HCT116 (cell line): ENCODE data around the gene ITM2C. TPM values are rescaled to one million over a fixed set of nuclear protein-coding genes. Genes with fewer than 3 reads are reported as not detected.

Experiments
- ATAC-seq: fragments of 200-7000 bp; cut with Tn5 transposase; 2 replicates; pipeline ENCODE4 v1.9.1; 2020; ENCODE audit warnings: mild to moderate bottlenecking, moderate library complexity
- BruUV-seq: library from RNA; stranded (reverse); fragments of 400-500 nt; replicated peaks from 2 replicates; lab custom pipeline; 2021; lab: Mats Ljungman, UMichigan
- CTCF ChIA-PET: fragments of 300-600 bp; sonication (Branson Sonifier 250); formaldehyde crosslinking; loops from one replicate; lab custom pipeline; 2021; ENCODE audit warnings: antibody characterized with exemption; lab: Charles Lee
- POLR2A ChIA-PET: fragments of 300-600, 350-600 bp; sonication (Branson Sonifier 250); formaldehyde crosslinking; loops from one replicate; lab custom pipeline; 2021; ENCODE audit warnings: antibody characterized with exemption; lab: Charles Lee
- RAD21 ChIA-PET, 2 experiments: fragments of 300-600 bp; sonication (Branson Sonifier 250); formaldehyde crosslinking; loops; one replicate each; lab custom pipeline; 2023; ENCODE audit warnings: low total read pairs in 2 of 2; ENCODE audit not compliant: uncharacterized antibody in 2 of 2, unreplicated experiment in 2 of 2, low non-redundant PET in 1 of 2; lab: Charles Lee
- DNase-seq: peaks from one replicate; pipeline ENCODE4 v3.0.0-alpha.2; 2010; ENCODE audit warnings: low read depth, low spot score
- H2AFZ ChIP-seq: fragments of 200-600 bp; shearing (Covaris generic), sonication (generic); 2 replicates; pipeline ENCODE4 v1.6.1; 2017; ENCODE audit warnings: low read depth, mixed run types, mixed read lengths, antibody characterized with exemption, low read length; ENCODE audit not compliant: poor library complexity, severe bottlenecking
- H3K27ac ChIP-seq: 2 replicates; pipeline ENCODE4 v1.5.1; 2012; ENCODE audit warnings: low read depth, low read length
- H3K27me3 ChIP-seq: fragments of 200-600 bp; sonication (generic); 2 replicates; pipeline ENCODE4 v1.6.1; 2016; ENCODE audit warnings: mixed run types, low read length, mixed read lengths; ENCODE audit not compliant: insufficient read depth
- H3K36me3 ChIP-seq, 2 experiments: fragments of 200-500 bp in 1 of 2; fragments of 200-600 bp in 1 of 2; sonication (Bioruptor generic) in 1 of 2; sonication (generic) in 1 of 2; 2 replicates each; pipeline versions ENCODE4 v1.5.1 to v1.6.1; 2014 to 2016; ENCODE audit warnings: low read length in 2 of 2, inconsistent platforms in 1 of 2, mixed read lengths in 1 of 2, mixed run types in 1 of 2; ENCODE audit not compliant: insufficient read depth in 2 of 2, control insufficient read depth in 1 of 2
- H3K4me1 ChIP-seq, 2 experiments: fragments of 200-600 bp in 1 of 2; sonication (generic) in 1 of 2; 2 replicates each; pipeline versions ENCODE4 v1.5.1 to v1.6.1; 2012 to 2017; ENCODE audit warnings: low read length in 2 of 2, inconsistent platforms in 1 of 2, mild to moderate bottlenecking in 1 of 2, mixed read lengths in 1 of 2, mixed run types in 1 of 2, moderate library complexity in 1 of 2; ENCODE audit not compliant: insufficient read depth in 2 of 2, control insufficient read depth in 1 of 2
- H3K4me2 ChIP-seq: fragments of 200-600 bp; sonication (generic); 2 replicates; pipeline ENCODE4 v1.6.1; 2017; ENCODE audit warnings: mixed run types, low read length, mixed read lengths
- H3K4me3 ChIP-seq, 2 experiments: fragments of 200-600 bp in 1 of 2; sonication (generic) in 1 of 2; replicated peaks in 1 of 2; 2 replicates each; pipeline ENCODE4 v1.5.1; 2011 to 2016; ENCODE audit warnings: low read length in 2 of 2, control low read depth in 1 of 2, low read depth in 1 of 2, mild to moderate bottlenecking in 1 of 2, mixed read lengths in 1 of 2, mixed run types in 1 of 2
- H3K79me2 ChIP-seq: fragments of 200-600 bp; sonication (generic); 2 replicates; pipeline ENCODE4 v1.6.1; 2017; ENCODE audit warnings: mild to moderate bottlenecking, mixed run types, low read length, moderate library complexity, mixed read lengths; ENCODE audit not compliant: insufficient read depth
- H3K9ac ChIP-seq: fragments of 200-600 bp; sonication (generic); 2 replicates; pipeline ENCODE4 v1.6.1; 2016; ENCODE audit warnings: low read length, mixed read lengths
- H3K9me2 ChIP-seq: fragments of 200-600 bp; sonication (generic), shearing (Covaris generic); 2 replicates; pipeline ENCODE4 v1.6.1; 2017; ENCODE audit warnings: mixed run types, mild to moderate bottlenecking, moderate library complexity; ENCODE audit not compliant: insufficient read depth
- H3K9me3 ChIP-seq, 2 experiments: fragments of 200-500 bp in 1 of 2; fragments of 200-600 bp in 1 of 2; sonication (Bioruptor generic) in 1 of 2; sonication (generic) in 1 of 2; 2 replicates each; pipeline ENCODE4 v1.6.1; 2014 to 2017; ENCODE audit warnings: low read length in 2 of 2, mixed read lengths in 2 of 2, inconsistent platforms in 1 of 2, low read depth in 1 of 2, mild to moderate bottlenecking in 1 of 2, mixed run types in 1 of 2, moderate library complexity in 1 of 2; ENCODE audit not compliant: control insufficient read depth in 1 of 2, insufficient read depth in 1 of 2
- H4K20me1 ChIP-seq: fragments of 200-600 bp; sonication (generic), shearing (Covaris generic); 2 replicates; pipeline ENCODE4 v1.6.1; 2017; ENCODE audit warnings: mixed run types, mild to moderate bottlenecking, moderate library complexity; ENCODE audit not compliant: insufficient read depth
- ATF3 ChIP-seq: IDR thresholded peaks from 2 replicates; pipeline ENCODE4 v1.6.1; 2012
- CBX3 ChIP-seq: IDR thresholded peaks from 2 replicates; pipeline ENCODE4 v1.6.1; 2012; ENCODE audit warnings: low read depth
- CEBPB ChIP-seq: IDR thresholded peaks from 2 replicates; pipeline ENCODE4 v1.6.1; 2012; ENCODE audit warnings: low read depth
- EGR1 ChIP-seq: IDR thresholded peaks from 2 replicates; pipeline ENCODE4 v1.6.1; 2012; ENCODE audit warnings: low read depth
- ELF1 ChIP-seq: IDR thresholded peaks from 2 replicates; pipeline ENCODE4 v1.6.1; 2012; ENCODE audit warnings: low read depth, borderline replicate concordance
- EZH2 ChIP-seq: fragments of 200-600 bp; sonication (generic); IDR thresholded peaks from 2 replicates; pipeline ENCODE4 v1.6.1; 2017; ENCODE audit warnings: antibody characterized with exemption, mixed run types
- EZH2phosphoT487 ChIP-seq: fragments of 200-600 bp; IDR thresholded peaks from 2 replicates; pipeline ENCODE4 v1.6.1; 2018; ENCODE audit warnings: antibody characterized with exemption, borderline replicate concordance
- JUND ChIP-seq: IDR thresholded peaks from 2 replicates; pipeline ENCODE4 v1.6.1; 2012
- POLR2A ChIP-seq: IDR thresholded peaks from 2 replicates; pipeline ENCODE4 v1.7.0; 2011; ENCODE audit warnings: borderline replicate concordance; ENCODE audit not compliant: insufficient read depth, insufficient read length; ENCODE audit errors: extremely low read depth
- POLR2AphosphoS5 ChIP-seq: IDR thresholded peaks from 2 replicates; pipeline ENCODE4 v1.6.1; 2011; ENCODE audit warnings: mild to moderate bottlenecking, low read depth, low read length, moderate library complexity
- RAD21 ChIP-seq: IDR thresholded peaks from 2 replicates; pipeline ENCODE4 v1.6.1; 2012; ENCODE audit warnings: low read depth, mild to moderate bottlenecking
- SRF ChIP-seq: IDR thresholded peaks from 2 replicates; pipeline ENCODE4 v1.6.1; 2012; ENCODE audit warnings: low read depth
- TCF7L2 ChIP-seq: IDR thresholded peaks from 2 replicates; pipeline ENCODE4 v1.7.0; 2011; ENCODE audit warnings: borderline replicate concordance, inconsistent platforms; ENCODE audit not compliant: insufficient read depth, insufficient read length; ENCODE audit errors: extremely low read depth
- YY1 ChIP-seq: IDR thresholded peaks from 2 replicates; pipeline ENCODE4 v1.6.1; 2011; ENCODE audit warnings: low read length, low read depth, moderate library complexity, mild to moderate bottlenecking; ENCODE audit not compliant: insufficient replicate concordance; ENCODE audit errors: extremely low read depth
- ZFX ChIP-seq: fragments of 450-650 bp; IDR thresholded peaks from 2 replicates; pipeline ENCODE4 v1.6.1; 2017
- ZNF274 ChIP-seq: fragments of 200-500 bp; sonication (Bioruptor generic); IDR thresholded peaks from 2 replicates; pipeline ENCODE4 v1.6.1; 2014; ENCODE audit warnings: mild to moderate bottlenecking, low read depth, low read length, inconsistent platforms
- intact Hi-C: fragments of 100-400 bp; cut with micrococcal nuclease; formaldehyde crosslinking; loops from 2 replicates; pipeline ENCODE4 v1.10.0; 2022
- total RNA-seq: library from RNA; stranded (reverse); gene quantifications from one replicate; pipeline ENCODE4 v1.2.1, GENCODE V29; 2021; ENCODE audit not compliant: unreplicated experiment
- TF ChIP-seq, protein P1 (sequence below): IDR thresholded peaks from 2 replicates; pipeline ENCODE4 v1.6.1; 2011; ENCODE audit warnings: mild to moderate bottlenecking, low read length, moderate library complexity; ENCODE audit not compliant: insufficient replicate concordance; ENCODE audit errors: extremely low read depth
- TF ChIP-seq, protein P2 (sequence below): IDR thresholded peaks from 2 replicates; pipeline ENCODE4 v1.6.1; 2012

The ITM2C gene
- total RNA-seq, 1 experiment from 2014 or later = 117 TPM

GRCh38 chr2:230916218-230916617 lies 51.5 kb downstream of the ITM2C start:
- no peaks in the 10 kb centered on the region for H3K36me3 ChIP-seq
- BruUV-seq = no TSS peak
- H2AFZ ChIP-seq = no peak overlapping the region
- no peaks in the 10 kb centered on the region for H3K9me2 ChIP-seq
- intact Hi-C loops = no loop called here
- no peak for DNase-seq
- TF ChIP-seq POLR2A (no peak), POLR2AphosphoS5 (no peak), EZH2 (no peak), ELF1 (no peak), JUND (no peak), EZH2phosphoT487 (no peak)
- H3K4me2 ChIP-seq = no peak overlapping the region
- no peaks in the 10 kb centered on the region for H3K9me3 ChIP-seq
- ATAC-seq = no peak
- H3K79me2 ChIP-seq = no peaks in the 10 kb centered on the region
- H3K27me3 ChIP-seq = no peaks in the 10 kb centered on the region
- ChIA-PET CTCF (no interaction called here), RAD21 (no interaction called here), POLR2A (no interaction called here)
- no peak overlapping the region for H3K27ac ChIP-seq
- no peak overlapping the region for H3K9ac ChIP-seq
- no peak overlapping the region for H3K4me3 ChIP-seq
- H4K20me1 ChIP-seq = no peaks in the 10 kb centered on the region
- no peaks in the 10 kb centered on the region for H3K4me1 ChIP-seq

DNA sequence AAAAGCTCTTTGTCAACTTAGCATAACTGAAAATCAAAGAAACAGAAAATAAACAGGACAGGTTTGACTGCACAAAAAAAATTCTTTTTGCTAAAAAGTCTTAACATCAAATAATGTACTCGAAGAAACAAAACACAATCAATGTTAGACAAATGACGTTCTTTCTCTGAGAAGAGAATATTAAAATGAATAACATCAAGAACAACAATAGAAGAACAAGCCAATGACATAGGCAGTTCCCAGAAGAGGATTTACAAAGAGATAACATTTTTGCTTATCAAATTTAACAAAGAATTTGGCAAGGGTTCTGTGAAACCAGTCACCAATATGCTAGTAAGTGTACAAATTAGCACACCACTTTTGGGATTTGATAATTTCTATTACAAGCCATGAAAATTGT lies 54.5 kb downstream of the ITM2C start:
- ChIA-PET CTCF (no interaction called here), RAD21 (no interaction called here), POLR2A (no interaction called here)
- Histone ChIP-seq H3K9me2 (no peaks in the 10 kb centered on the region), H4K20me1 (no peaks in the 10 kb centered on the region), H3K4me3 (no peak overlapping the region), H3K4me2 (no peak overlapping the region), H3K27ac (no peak overlapping the region), H3K36me3 (no peaks in the 10 kb centered on the region), H3K4me1 (no peaks in the 10 kb centered on the region; a peak in 1 of 4 replicates), H2AFZ (no peak overlapping the region), H3K9me3 (no peaks in the 10 kb centered on the region), H3K27me3 (no peaks in the 10 kb centered on the region), H3K79me2 (no peaks in the 10 kb centered on the region), H3K9ac (no peak overlapping the region)
- intact Hi-C loops = no loop called here
- no TSS peak for BruUV-seq
- DNase-seq = no peak
- no peak for ATAC-seq
- no peak for TF ChIP-seq CBX3
- TF ChIP-seq RAD21 = no peak
- no peak for TF ChIP-seq SRF
- TF ChIP-seq ZNF274 = no peak
- TF ChIP-seq JUND = no peak
- no peak for TF ChIP-seq EGR1
- TF ChIP-seq YY1 = no peak
- TF ChIP-seq POLR2AphosphoS5 = no peak
- TF ChIP-seq CEBPB = no peak
- no peak for TF ChIP-seq POLR2A
- TF ChIP-seq, protein P1, sequence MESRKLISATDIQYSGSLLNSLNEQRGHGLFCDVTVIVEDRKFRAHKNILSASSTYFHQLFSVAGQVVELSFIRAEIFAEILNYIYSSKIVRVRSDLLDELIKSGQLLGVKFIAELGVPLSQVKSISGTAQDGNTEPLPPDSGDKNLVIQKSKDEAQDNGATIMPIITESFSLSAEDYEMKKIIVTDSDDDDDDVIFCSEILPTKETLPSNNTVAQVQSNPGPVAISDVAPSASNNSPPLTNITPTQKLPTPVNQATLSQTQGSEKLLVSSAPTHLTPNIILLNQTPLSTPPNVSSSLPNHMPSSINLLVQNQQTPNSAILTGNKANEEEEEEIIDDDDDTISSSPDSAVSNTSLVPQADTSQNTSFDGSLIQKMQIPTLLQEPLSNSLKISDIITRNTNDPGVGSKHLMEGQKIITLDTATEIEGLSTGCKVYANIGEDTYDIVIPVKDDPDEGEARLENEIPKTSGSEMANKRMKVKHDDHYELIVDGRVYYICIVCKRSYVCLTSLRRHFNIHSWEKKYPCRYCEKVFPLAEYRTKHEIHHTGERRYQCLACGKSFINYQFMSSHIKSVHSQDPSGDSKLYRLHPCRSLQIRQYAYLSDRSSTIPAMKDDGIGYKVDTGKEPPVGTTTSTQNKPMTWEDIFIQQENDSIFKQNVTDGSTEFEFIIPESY = no peak
- no peak for TF ChIP-seq ZFX
- no peak for TF ChIP-seq ATF3
- TF ChIP-seq, protein P2, sequence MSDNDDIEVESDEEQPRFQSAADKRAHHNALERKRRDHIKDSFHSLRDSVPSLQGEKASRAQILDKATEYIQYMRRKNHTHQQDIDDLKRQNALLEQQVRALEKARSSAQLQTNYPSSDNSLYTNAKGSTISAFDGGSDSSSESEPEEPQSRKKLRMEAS = no peak
- TF ChIP-seq TCF7L2 = no peak
